Stimulated activated CD4-positive, alpha-beta T cell treated with anti-CD3 and anti-CD28 coated beads, TNF-alpha, amount 100 ng/mL, for 24 hours (primary cell): ENCODE measurements around the gene FANCF.
"Not testable (repeated sequence)": the region's sequence is repeated elsewhere in the genome, so short reads cannot be mapped to it uniquely, and the experiment has no call there.

Source experiments
- DNase-seq, 3 experiments: peaks; one replicate each; pipeline ENCODE4 v3.0.0-alpha.2; 2020; ENCODE audit warnings: low read depth in 3 of 3

The FANCF gene

GRCh38 chr11:22625448-22626287 is at the start of gene FANCF:
FANCF (minus strand) TSS chr11:22625823; CDS start chr11:22625810, 13 bp downstream.
- peak; percentile 86 to 95 (median 87) for DNase-seq

- no peak for DNase-seq
Observed at GRCh38 chr11:22674470-22675439, 49.1 kb upstream of the FANCF start.

GRCh38 chr11:22671751-22672150 is 46.1 kb upstream of the FANCF start:
- DNase-seq: no peak

- no peak for DNase-seq
Observed at GRCh38 chr11:22670830-22671229, 45.2 kb upstream of the FANCF start.

- DNase-seq: no peak
Observed at GRCh38 chr11:22669368-22669767, 43.7 kb upstream of the FANCF start.

- no peak for DNase-seq
Observed at GRCh38 chr11:22668005-22668796, 42.6 kb upstream of the FANCF start.

- no peak for DNase-seq
Observed at GRCh38 chr11:22666688-22667439, 41.2 kb upstream of the FANCF start.

GRCh38 chr11:22666325-22666687 is 40.7 kb upstream of the FANCF start, which contains the start of gene GAS2:
GAS2 (plus strand) TSS chr11:22666611; CDS start chr11:22674870, 8,259 bp downstream.
- DNase-seq: no peak

GRCh38 chr11:22659783-22660182 is 34.2 kb upstream of the FANCF start:
- no peak for DNase-seq

GRCh38 chr11:22657101-22657694 is 31.6 kb upstream of the FANCF start:
- DNase-seq: no peak

- DNase-seq: no peak
Observed at GRCh38 chr11:22656130-22656529, 30.5 kb upstream of the FANCF start.

- not testable (repeated sequence) for DNase-seq
Observed at GRCh38 chr11:22652346-22652745, 26.7 kb upstream of the FANCF start.

- no peak for DNase-seq
Observed at GRCh38 chr11:22641559-22641958, 15.9 kb upstream of the FANCF start.

GRCh38 chr11:22640862-22641261 is 15.2 kb upstream of the FANCF start:
- DNase-seq: no peak

GRCh38 chr11:22635689-22636088 is 10.1 kb upstream of the FANCF start:
- no peak for DNase-seq

- DNase-seq: no peak
Observed at GRCh38 chr11:22634897-22635629, 9.4 kb upstream of the FANCF start.

- DNase-seq: no peak
Observed at GRCh38 chr11:22633354-22633902, 7.8 kb upstream of the FANCF start.

- no peak for DNase-seq
Observed at GRCh38 chr11:22627421-22627820, 1.8 kb upstream of the FANCF start.

GRCh38 chr11:22626573-22627239 is 1.1 kb upstream of the FANCF start:
- no peak for DNase-seq
